Measurements from ENCODE around the gene PLEKHA8.
A peak's percentile ranks its signal among the peaks of the same experiment; 100 is the strongest.

Gene PLEKHA8

GRCh38 chr7:30028216-30028748 is at the start of gene PLEKHA8:
Gene PLEKHA8, plus strand, starts transcription at chr7:30028412. Its CDS starts 351 bp downstream, at chr7:30028763.
- DNase-seq (ENCODE audit: low read depth in 2 of 2) = peak; percentile 72 to 77

- no peak for DNase-seq (ENCODE audit: low read depth in 2 of 2)
Measured at GRCh38 chr7:29980151-29980550, 48.1 kb upstream of the PLEKHA8 start.

GRCh38 chr7:29987083-29987482 is 41.1 kb upstream of the PLEKHA8 start:
- DNase-seq (ENCODE audit: low read depth in 2 of 2) = no peak

GRCh38 chr7:29987811-29988317 is 40.3 kb upstream of the PLEKHA8 start:
- no peak for DNase-seq (ENCODE audit: low read depth in 2 of 2)

- no peak for DNase-seq (ENCODE audit: low read depth in 2 of 2)
Measured at GRCh38 chr7:29988424-29989256, 39.6 kb upstream of the PLEKHA8 start.

- no peak for DNase-seq (ENCODE audit: low read depth in 2 of 2)
Measured at GRCh38 chr7:29989257-29989995, 38.8 kb upstream of the PLEKHA8 start, which contains the start of gene SCRN1. Gene SCRN1, minus strand, starts transcription at chr7:29989801. Its CDS starts 20,734 bp downstream, at chr7:29969067.

- DNase-seq (ENCODE audit: low read depth in 2 of 2) = no peak
Measured at GRCh38 chr7:29990931-29991330, 37.3 kb upstream of the PLEKHA8 start.

GRCh38 chr7:29991937-29992336 is 36.3 kb upstream of the PLEKHA8 start:
- DNase-seq (ENCODE audit: low read depth in 2 of 2) = no peak

- DNase-seq (ENCODE audit: low read depth in 2 of 2) = no peak
Measured at GRCh38 chr7:29993140-29993539, 35.1 kb upstream of the PLEKHA8 start.

GRCh38 chr7:29995652-29996051 is 32.6 kb upstream of the PLEKHA8 start:
- DNase-seq (ENCODE audit: low read depth in 2 of 2) = no peak

GRCh38 chr7:29996321-29996720 is 31.9 kb upstream of the PLEKHA8 start:
- DNase-seq (ENCODE audit: low read depth in 2 of 2) = no peak

GRCh38 chr7:29998489-29998888 is 29.7 kb upstream of the PLEKHA8 start:
- no peak for DNase-seq (ENCODE audit: low read depth in 2 of 2)

- DNase-seq (ENCODE audit: low read depth in 2 of 2) = no peak
Measured at GRCh38 chr7:30001998-30002397, 26.2 kb upstream of the PLEKHA8 start.

GRCh38 chr7:30003098-30003497 is 25.1 kb upstream of the PLEKHA8 start:
- DNase-seq (ENCODE audit: low read depth in 2 of 2) = no peak

- no peak for DNase-seq (ENCODE audit: low read depth in 2 of 2)
Measured at GRCh38 chr7:30005464-30005863, 22.7 kb upstream of the PLEKHA8 start.

- no peak for DNase-seq (ENCODE audit: low read depth in 2 of 2)
Measured at GRCh38 chr7:30010021-30010420, 18.2 kb upstream of the PLEKHA8 start.

- no peak for DNase-seq (ENCODE audit: low read depth in 2 of 2)
Measured at GRCh38 chr7:30012757-30013156, 15.5 kb upstream of the PLEKHA8 start.

- DNase-seq (ENCODE audit: low read depth in 2 of 2) = no peak
Measured at GRCh38 chr7:30018451-30018850, 9.8 kb upstream of the PLEKHA8 start.

- DNase-seq (ENCODE audit: low read depth in 2 of 2) = no peak
Measured at GRCh38 chr7:30019387-30019786, 8.8 kb upstream of the PLEKHA8 start.

- no peak for DNase-seq (ENCODE audit: low read depth in 2 of 2)
Measured at GRCh38 chr7:30019960-30020359, 8.3 kb upstream of the PLEKHA8 start.

GRCh38 chr7:30020535-30020934 is 7.7 kb upstream of the PLEKHA8 start:
- DNase-seq (ENCODE audit: low read depth in 2 of 2) = no peak

- DNase-seq (ENCODE audit: low read depth in 2 of 2) = no peak
Measured at GRCh38 chr7:30022991-30023390, 5.2 kb upstream of the PLEKHA8 start.

All from activated CD8-positive, alpha-beta memory T cell treated with anti-CD3 and anti-CD28 coated beads for 4 hours (primary cell).